Common myeloid progenitor, CD34-positive (primary cell): ENCODE results near the gene EME2.

Source experiments
- CTCF ChIA-PET: fragments of 350-600 bp; sonication (Branson Sonifier 250); formaldehyde crosslinking; loops from one replicate; lab custom pipeline; 2021; ENCODE audit warnings: antibody characterized with exemption; lab: Charles Lee
- POLR2A ChIA-PET: fragments of 350-600 bp; sonication (Branson Sonifier 250); formaldehyde crosslinking; loops from one replicate; lab custom pipeline; 2021; ENCODE audit warnings: antibody characterized with exemption; lab: Charles Lee
- DNase-seq, 3 donors: peaks; one replicate each; pipeline versions ENCODE4 v3.0.0 to v3.0.0-alpha.2; 2013
- H3K27ac ChIP-seq, 2 experiments: 1 replicate in 1 of 2; 2 replicates in 1 of 2; pipeline ENCODE4 v1.7.0; 2013; ENCODE audit warnings: inconsistent platforms in 2 of 2, low read length in 2 of 2, mild to moderate bottlenecking in 2 of 2, low read depth in 1 of 2, moderate library complexity in 1 of 2; ENCODE audit not compliant: severe bottlenecking in 2 of 2, insufficient read depth in 1 of 2, poor library complexity in 1 of 2
- H3K27me3 ChIP-seq, 5 experiments: replicated peaks in 2 of 5; 1 replicate in 3 of 5; 2 replicates in 2 of 5; pipeline versions ENCODE4 v1.6.1 to v1.7.0; 2013; ENCODE audit warnings: low read length in 4 of 5, mild to moderate bottlenecking in 2 of 5, moderate library complexity in 2 of 5, inconsistent platforms in 1 of 5; ENCODE audit not compliant: insufficient read depth in 5 of 5, control insufficient read depth in 4 of 5
- H3K36me3 ChIP-seq, 4 experiments: 1 replicate in 2 of 4; 2 replicates in 2 of 4; pipeline versions ENCODE4 v1.6.1 to v1.7.0; 2013; ENCODE audit warnings: low read length in 3 of 4, control low read depth in 1 of 4, mild to moderate bottlenecking in 1 of 4; ENCODE audit not compliant: control insufficient read depth in 4 of 4, insufficient read depth in 4 of 4
- H3K4me1 ChIP-seq, 4 experiments: 1 replicate in 3 of 4; 2 replicates in 1 of 4; pipeline versions ENCODE4 v1.6.1 to v1.7.1; 2013; ENCODE audit warnings: low read length in 3 of 4, mild to moderate bottlenecking in 3 of 4, control low read depth in 1 of 4, inconsistent platforms in 1 of 4, moderate library complexity in 1 of 4; ENCODE audit not compliant: control insufficient read depth in 4 of 4, insufficient read depth in 4 of 4; ENCODE audit errors: control extremely low read depth in 1 of 4
- H3K4me3 ChIP-seq, 7 experiments: 1 replicate in 4 of 7; 2 replicates in 3 of 7; pipeline versions ENCODE4 v1.5.1 to v1.7.0; 2013; ENCODE audit warnings: mild to moderate bottlenecking in 7 of 7, low read length in 6 of 7, moderate library complexity in 6 of 7, inconsistent platforms in 2 of 7, low read depth in 2 of 7, control low read depth in 1 of 7; ENCODE audit not compliant: insufficient read depth in 4 of 7, control insufficient read depth in 1 of 7; ENCODE audit errors: extremely low read depth in 1 of 7
- H3K9me3 ChIP-seq, 5 experiments: 1 replicate in 4 of 5; 2 replicates in 1 of 5; pipeline versions ENCODE4 v1.6.1 to v1.7.1; 2013; ENCODE audit warnings: low read length in 4 of 5, mild to moderate bottlenecking in 2 of 5, inconsistent platforms in 1 of 5, low read depth in 1 of 5, moderate library complexity in 1 of 5; ENCODE audit not compliant: control insufficient read depth in 4 of 5, insufficient read depth in 2 of 5; ENCODE audit errors: control extremely low read depth in 1 of 5
- WGBS: methylation state at CpG from one replicate; pipeline ENCODE4 v1.1.5; 2013; ENCODE audit not compliant: insufficient coverage; 5-methylcytosine and 5-hydroxymethylcytosine counted together

The EME2 gene

DNA sequence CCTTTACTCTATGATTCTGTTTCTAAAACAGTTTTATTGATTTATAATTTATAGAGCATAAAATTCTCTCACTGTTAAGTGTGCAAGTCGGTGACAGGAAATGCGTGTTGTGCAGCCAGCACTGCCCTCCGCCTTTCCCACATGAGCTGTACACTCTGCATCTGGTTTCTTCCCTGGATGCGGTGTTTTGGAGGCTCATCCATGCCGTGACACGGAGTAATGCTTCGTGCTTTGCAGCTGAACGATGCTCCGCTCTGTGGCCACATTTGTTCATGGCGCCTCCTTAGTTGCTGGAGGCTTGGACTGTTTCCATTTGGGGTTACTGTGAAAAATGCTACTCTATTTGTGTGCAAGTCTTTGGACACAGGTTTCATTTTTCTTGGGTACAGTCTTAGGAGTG lies 28.1 kb downstream of the EME2 start:
- H3K4me1 ChIP-seq = no peaks in the 10 kb centered on the region
- H3K27ac ChIP-seq = no peak overlapping the region
- no peaks in the 10 kb centered on the region for H3K27me3 ChIP-seq
- CTCF ChIA-PET = no interaction called here
- no peak overlapping the region for H3K4me3 ChIP-seq
- DNase-seq = no peak
- H3K9me3 ChIP-seq = peaks cover 0 to 11% (median 4%) of the 10 kb centered on the region in 5 experiments
- 87% methylated on average over 10 of the region's 10 CpGs for WGBS
- POLR2A ChIA-PET = no interaction called here
- H3K36me3 ChIP-seq = peaks cover 0 to 2% (median under 1%) of the 10 kb centered on the region in 4 experiments

DNA sequence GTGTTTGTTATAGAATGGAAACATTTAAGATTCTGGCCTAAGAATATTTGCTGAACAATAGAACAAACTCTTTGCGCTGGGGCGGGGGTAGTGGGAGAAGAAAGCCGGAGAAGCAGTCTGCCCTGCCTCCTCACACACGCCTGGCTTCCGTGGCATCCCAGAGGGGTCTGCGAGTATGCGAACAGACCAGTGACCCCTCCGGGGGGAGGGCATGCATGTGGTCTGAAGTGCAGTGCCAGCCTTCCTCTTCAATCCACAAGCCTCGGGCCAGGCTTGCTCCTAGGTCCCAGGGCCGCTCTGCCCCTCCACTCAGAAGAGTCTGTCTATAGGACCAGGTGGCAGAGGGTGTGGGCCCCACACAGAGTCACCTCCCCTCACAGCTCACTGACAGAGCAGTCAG lies 35.0 kb downstream of the EME2 start:
- H3K27ac ChIP-seq = no peak overlapping the region
- no peak overlapping the region for H3K4me3 ChIP-seq
- peaks cover 0 to under 1% (median 0%) of the 10 kb centered on the region in 4 experiments for H3K4me1 ChIP-seq
- ChIA-PET POLR2A (no interaction called here), CTCF (no interaction called here)
- DNase-seq = no peak
- peaks cover 2 to 34% (median 22%) of the 10 kb centered on the region in 4 experiments for H3K36me3 ChIP-seq
- 82% methylated on average over 7 of the region's 10 CpGs for WGBS
- no peaks in the 10 kb centered on the region for H3K9me3 ChIP-seq
- no peaks in the 10 kb centered on the region for H3K27me3 ChIP-seq

DNA sequence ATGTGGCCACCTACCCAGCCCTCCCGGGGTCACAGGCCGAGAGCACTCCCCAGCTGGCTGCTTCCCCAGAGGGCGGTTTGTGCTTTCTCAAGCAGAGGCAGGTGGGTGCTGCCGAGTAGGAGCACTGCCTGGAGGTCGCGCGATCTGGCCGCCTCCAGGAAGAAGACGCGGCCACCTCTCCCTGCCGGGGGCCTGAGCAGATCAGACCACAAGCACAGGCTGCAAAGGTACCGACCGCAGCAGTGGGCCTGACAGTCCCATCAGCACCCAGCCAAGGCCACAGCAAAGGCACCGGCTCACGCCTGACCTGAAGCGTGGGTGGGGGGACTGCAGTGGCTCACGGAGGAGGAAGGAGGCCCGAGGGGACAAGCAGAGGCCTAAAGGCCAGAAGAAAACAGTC lies 36.1 kb downstream of the EME2 start:
- Histone ChIP-seq H3K4me3 (no peak overlapping the region), H3K36me3 (peaks cover 4 to 40% (median 25%) of the 10 kb centered on the region in 4 experiments), H3K4me1 (peaks cover 0 to 4% (median 3%) of the 10 kb centered on the region in 4 experiments), H3K9me3 (no peaks in the 10 kb centered on the region), H3K27ac (no peak overlapping the region), H3K27me3 (no peaks in the 10 kb centered on the region)
- ChIA-PET CTCF (no interaction called here), POLR2A (no interaction called here)
- DNase-seq = no peak
- 86% methylated on average over 16 of the region's 18 CpGs for WGBS

DNA sequence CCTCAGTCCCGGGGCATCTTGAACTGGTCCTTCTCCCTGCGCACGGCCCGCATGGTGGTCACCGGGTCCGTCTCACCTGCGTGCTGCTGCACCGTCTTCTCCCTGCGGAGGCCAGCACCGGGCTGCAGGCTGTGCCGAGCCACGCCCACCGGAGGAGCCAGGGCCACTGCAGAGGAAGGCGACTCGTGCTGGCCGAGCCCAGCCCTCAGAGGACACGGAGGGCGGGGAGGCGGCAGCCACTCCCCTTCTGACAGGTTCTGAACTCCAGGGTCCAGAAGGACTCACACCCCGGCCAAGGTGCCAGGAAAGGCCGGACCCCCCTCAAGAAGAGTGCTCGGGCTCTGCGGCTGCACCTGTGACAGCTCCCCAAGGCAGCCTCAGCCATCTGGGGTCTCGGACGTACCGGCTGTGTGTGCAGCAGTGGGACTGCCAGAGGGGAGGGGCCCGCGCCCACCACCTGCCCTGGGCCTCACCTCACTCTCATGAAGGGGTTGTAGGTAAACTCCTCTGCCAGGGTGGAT lies 36.7 kb downstream of the EME2 start:
- peaks cover 4 to 41% (median 26%) of the 10 kb centered on the region in 4 experiments for H3K36me3 ChIP-seq
- POLR2A ChIA-PET = no interaction called here
- H3K27me3 ChIP-seq = no peaks in the 10 kb centered on the region
- no peak for DNase-seq
- CTCF ChIA-PET = no interaction called here
- peaks cover 0 to 4% (median 3%) of the 10 kb centered on the region in 4 experiments for H3K4me1 ChIP-seq
- no peak overlapping the region for H3K27ac ChIP-seq
- WGBS = 89% methylated on average over 22 of the region's 28 CpGs
- H3K9me3 ChIP-seq = no peaks in the 10 kb centered on the region
- H3K4me3 ChIP-seq = no peak overlapping the region

DNA sequence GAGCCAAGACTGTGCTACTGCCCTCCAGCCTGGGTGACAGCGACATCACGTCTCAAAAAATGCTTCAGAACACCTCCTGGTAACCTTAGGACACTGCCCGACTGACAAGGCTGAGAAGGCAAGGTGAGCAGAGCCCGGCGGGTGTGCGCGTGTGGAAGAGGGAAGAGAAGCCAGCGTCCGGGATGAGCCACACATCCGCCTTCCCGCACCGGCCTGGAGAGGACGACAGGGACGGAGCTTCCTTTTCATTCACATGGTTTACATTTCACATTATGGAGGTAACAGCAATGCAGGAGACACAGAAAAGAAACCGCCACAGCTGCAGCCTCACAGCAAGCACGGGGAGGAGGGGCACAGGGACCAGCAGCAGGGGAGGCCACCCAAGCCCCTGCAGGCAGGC lies 37.5 kb downstream of the EME2 start:
- Histone ChIP-seq H3K9me3 (no peaks in the 10 kb centered on the region), H3K36me3 (peaks cover 4 to 44% (median 25%) of the 10 kb centered on the region in 4 experiments), H3K27me3 (no peaks in the 10 kb centered on the region), H3K27ac (no peak overlapping the region), H3K4me3 (no peak overlapping the region), H3K4me1 (peaks cover 0 to 4% (median 3%) of the 10 kb centered on the region in 4 experiments)
- 100% methylated on average over 8 of the region's 16 CpGs for WGBS
- DNase-seq = no peak
- POLR2A ChIA-PET = no interaction called here
- CTCF ChIA-PET = interaction anchor here (0.6 to 1.6 kb wide), 3 partner anchors 17 to 1045 kb away, joined by 3 to 5 read pairs (median 3); partner anchors contain the start of genes FAHD1 and HAGH

DNA sequence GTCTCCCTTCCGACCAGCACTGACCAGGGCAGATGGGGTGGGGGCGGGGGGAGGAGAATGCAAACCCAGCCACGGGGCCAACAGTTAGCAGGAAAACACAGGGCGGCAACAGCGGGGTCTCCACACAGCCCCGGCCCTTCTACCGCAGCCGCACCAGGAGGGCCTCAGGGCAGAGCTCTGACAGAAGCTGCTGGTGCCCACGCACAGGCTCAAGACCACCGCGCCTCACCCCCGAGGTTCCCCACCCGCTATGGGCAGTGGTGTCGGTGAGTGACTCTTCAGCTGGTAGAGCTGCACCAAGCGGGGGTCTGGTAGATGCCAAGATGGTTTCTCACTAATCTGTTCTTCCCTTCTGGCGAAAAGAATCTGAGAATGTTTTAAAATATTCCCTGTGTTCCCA lies 37.9 kb downstream of the EME2 start:
- Histone ChIP-seq H3K4me3 (no peak overlapping the region), H3K27ac (no peak overlapping the region), H3K9me3 (no peaks in the 10 kb centered on the region), H3K4me1 (peaks cover 0 to 4% (median 3%) of the 10 kb centered on the region in 4 experiments), H3K36me3 (peaks cover 4 to 48% (median 28%) of the 10 kb centered on the region in 4 experiments), H3K27me3 (no peaks in the 10 kb centered on the region)
- CTCF ChIA-PET = interaction anchor here (0.6 to 1.6 kb wide), 3 partner anchors 17 to 1044 kb away, joined by 3 to 5 read pairs (median 3); partner anchors contain the start of genes FAHD1 and HAGH
- no peak for DNase-seq
- WGBS = over 99% methylated on average over 13 of the region's 16 CpGs
- POLR2A ChIA-PET = no interaction called here

DNA sequence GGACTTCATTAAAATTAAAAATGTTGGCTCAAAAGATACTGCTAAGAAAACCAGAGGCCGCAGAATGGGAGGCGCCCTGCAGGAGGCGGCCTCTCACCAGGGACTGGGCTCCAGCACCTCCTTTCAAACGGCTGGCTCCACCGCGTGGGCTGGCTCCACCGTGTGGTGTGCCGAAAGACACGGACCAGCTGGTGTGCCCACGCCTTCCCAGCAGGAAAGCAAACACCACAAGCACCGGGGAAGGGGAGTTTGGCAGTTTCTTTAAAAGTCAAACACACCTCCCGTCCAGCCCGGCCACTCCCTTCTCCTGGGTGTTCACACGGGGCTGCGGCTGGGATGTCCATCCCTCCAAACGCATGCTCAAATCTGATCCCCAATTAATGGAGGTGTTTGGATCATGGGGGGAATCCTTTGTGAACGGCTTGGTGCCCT lies 40.1 kb downstream of the EME2 start:
- Histone ChIP-seq H3K9me3 (no peaks in the 10 kb centered on the region), H3K4me3 (no peak overlapping the region), H3K4me1 (peaks cover 0 to 4% (median 3%) of the 10 kb centered on the region in 4 experiments), H3K27me3 (no peaks in the 10 kb centered on the region), H3K27ac (no peak overlapping the region), H3K36me3 (peaks cover 9 to 55% (median 35%) of the 10 kb centered on the region in 4 experiments)
- peak; percentile 75 to 87 (median 82) for DNase-seq
- 33% methylated on average over 8 of the region's 17 CpGs for WGBS
- ChIA-PET POLR2A (interaction anchor here (1.4 kb wide), 1 partner anchor 40 kb away, joined by 4 read pairs; the partner anchor contains the start of genes EME2 and MRPS34), CTCF (interaction anchor here (1.0 to 3.2 kb wide), 6 partner anchors 11 to 39 kb away, joined by 3 to 10 read pairs (median 8); partner anchors contain the start of genes EME2, FAHD1, HAGH and MRPS34)
